Fibroblast of the conjunctiva (primary cell): ENCODE results near the gene CCDC150.
"Not testable (repeated sequence)": the region's sequence is repeated elsewhere in the genome, so short reads cannot be mapped to it uniquely, and the experiment has no call there.

Experiments
- DNase-seq: peaks from one replicate; pipeline ENCODE4 v3.0.0-alpha.2; 2010; ENCODE audit warnings: low read depth

The CCDC150 gene

DNA sequence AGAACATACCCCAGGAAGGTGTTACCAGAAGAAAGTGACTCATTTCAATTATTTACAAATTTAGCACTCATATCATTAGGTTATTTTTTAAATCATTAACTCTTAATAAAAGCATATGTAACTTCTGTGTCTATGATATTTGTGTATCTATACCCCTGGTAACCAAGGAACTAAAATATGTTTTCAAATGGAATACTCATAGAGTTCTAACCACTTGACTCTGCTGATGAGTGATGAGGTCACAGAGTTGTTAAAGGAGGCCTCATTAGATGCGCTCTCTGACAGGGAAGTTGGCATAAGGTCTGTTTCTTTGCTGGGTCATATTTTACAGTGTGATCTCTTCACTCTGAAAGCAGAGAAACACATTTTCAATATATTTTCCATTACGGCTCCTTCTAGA is 73.4 kb downstream of the CCDC150 start:
- no peak for DNase-seq

DNA sequence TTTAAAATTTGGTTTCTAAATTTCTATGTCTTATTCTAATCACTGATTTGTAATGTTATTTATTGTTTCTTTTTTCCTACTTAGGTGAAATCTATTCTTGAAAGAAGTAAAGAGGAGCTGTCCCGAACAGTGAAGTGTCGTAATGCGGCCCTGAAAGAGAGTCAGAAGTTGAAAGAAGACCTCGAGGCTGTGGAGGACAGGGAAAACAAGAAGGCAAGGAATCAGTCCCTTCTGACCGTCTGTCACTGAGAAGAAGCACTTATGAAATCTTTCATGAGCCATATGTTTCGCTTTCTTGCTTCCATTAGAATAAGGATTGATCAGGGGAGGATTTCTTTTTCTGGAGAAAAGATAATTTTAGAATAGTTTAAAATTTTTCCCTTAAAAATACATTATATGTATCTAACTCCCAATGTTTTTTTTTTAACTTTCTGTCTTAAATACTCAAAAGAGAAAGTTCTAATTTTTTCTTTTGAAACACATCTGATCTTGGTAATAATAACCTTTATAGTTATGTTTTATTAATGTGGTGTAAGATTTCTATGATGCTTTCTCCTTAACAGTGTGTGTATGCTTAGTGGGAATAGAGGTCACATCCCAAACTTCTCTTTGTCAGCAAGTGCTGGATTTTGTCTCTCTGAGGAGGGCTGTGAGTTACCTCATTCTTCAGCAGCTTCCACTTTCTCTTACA is 79.0 kb downstream of the CCDC150 start:
- no peak for DNase-seq

DNA sequence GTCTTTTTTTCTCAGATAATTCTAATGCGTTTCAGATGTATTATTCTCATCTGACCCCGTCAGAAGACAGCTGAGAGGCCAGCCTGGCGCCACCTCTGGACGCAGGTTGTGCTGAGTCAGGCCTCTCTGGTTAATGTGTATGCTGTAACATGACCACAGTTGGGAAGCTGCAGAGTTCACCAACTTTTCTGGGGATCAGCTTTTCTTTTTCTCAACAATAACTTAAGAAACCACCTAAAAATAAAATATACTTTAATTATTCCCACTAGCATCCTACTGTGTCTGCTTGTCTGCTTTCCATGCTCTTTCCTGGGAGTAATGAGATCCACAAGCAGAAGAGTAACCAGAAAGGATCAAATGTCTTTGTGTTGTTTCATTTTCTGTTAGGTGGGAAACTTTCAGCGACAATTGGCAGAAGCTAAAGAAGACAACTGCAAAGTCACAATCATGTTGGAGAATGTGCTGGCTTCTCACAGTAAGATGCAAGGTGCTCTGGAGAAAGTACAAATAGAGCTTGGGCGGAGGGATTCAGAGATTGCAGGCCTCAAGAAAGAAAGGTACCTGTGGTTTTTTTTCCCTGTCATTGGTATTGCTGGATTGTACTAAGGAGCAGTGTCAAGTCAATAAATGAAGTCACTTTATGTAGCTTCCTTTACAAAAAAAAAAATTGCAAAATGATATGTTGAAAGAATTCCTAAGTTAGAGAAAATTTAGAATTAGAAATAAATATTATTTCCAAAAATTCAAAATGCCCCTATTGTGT is 79.8 kb downstream of the CCDC150 start:
- peak; percentile 69 for DNase-seq

DNA sequence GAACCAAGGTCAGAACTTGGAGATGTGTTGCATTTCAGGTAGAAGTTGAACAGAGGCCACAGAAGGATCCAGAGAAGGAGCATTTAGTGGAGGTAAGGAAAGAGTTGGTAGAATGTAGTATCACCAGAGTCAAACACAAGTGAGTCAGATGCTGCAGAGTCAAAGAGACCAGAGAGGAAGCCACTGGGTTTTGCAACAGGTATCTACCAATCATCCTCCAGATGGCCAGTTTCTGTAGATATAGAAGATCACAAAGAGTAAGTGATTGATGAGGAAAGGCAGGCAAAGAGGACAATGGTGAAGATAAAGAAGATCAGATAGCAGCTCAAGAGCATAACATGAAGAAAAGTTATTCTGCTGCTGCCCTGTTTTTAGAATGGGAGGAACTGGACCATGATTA is 84.1 kb downstream of the CCDC150 start:
- no peak for DNase-seq

DNA sequence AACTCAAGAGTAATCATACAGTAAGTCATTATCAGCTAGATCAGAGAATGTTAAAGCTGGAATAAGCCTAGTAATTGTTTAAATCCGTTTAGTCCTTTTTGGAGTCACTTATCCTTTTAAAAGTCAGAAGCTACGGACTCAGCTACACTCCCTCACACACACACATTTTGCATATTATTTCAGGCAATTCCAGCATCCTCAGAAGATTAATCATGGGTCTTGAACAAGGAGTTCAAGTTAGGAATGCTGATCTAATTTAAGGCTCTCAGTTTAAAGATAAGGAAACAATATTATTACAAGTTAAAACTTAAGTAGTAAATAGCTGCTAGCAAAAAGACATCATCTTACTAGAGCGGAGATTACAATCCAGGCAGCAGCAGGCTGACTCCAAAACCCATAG is 85.7 kb downstream of the CCDC150 start:
- no peak for DNase-seq

DNA sequence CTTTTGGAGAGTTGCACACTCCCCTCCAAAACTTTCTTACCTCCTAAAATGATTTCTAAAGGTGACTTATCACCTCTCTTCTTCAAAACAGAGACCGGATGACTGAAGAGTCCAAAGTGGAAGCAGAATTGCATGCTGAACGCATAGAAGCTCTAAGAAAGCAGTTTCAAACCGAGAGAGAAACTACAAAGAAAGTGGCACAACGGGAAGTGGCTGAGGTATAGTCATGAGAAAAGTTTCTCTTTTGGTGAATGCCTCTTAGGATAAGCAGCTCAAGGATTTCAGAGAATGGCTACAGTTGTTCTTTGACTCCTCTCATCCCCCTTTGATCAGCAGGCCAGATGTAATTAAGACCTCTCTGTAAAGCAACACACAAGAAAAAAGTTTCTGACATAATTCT is 86.4 kb downstream of the CCDC150 start:
- DNase-seq: no peak

DNA sequence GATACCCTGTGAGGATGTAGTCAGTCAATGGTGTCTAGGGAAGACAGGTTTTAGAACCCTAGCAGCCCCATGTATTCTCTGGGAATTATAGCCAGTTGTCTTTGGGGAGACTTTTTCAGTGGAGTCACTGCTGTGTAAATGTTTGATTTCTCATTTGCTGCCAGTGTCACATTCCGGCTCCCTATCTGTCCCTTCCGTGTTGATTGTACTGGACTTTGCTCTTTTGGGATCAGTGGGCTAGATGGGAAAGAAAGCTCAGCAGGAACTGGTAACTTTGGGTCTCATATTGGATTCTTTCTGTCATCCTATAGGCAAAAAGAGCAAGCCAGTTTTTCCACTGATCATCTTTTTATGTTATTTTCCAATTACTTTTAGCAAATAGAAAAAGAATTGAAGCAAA is 89.9 kb downstream of the CCDC150 start:
- DNase-seq: no peak

DNA sequence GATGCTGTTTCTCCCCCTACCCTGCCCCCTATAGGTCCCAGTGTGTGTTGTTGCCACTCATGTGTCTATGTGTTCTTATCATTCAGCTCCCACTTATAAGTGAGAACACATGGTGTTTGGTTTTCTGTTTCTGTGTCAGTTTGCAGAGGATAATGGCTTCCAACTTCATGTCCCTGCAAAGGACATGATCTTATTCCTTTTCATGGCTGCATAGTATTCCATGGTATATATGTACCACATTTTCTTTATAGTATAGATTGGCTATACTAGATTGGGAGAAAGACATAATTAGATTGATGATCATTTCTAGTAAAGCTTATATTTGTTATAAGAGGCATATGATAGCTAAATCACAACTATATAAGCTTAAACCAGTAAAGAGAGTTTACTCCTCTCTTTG is 97.1 kb downstream of the CCDC150 start:
- not testable (repeated sequence) for DNase-seq

DNA sequence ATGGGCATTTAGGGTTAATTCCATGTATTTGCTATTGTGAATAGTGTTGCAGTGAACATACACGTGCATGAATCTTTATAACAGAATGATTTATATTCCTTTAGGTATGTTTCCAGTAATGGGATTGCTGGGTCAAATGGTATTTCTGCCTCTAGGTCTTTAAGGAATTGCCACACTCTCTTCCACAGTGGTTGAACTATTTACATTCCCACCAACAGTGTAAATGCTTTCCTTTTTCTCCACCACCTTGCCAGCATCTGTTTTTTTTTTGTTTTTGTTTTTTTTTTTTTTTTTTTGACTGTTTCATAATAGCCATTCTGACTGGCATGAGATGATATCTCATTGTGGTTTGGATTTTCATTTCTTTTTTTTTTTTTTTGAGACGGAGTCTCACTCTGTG is 97.5 kb downstream of the CCDC150 start:
- DNase-seq: no peak

DNA sequence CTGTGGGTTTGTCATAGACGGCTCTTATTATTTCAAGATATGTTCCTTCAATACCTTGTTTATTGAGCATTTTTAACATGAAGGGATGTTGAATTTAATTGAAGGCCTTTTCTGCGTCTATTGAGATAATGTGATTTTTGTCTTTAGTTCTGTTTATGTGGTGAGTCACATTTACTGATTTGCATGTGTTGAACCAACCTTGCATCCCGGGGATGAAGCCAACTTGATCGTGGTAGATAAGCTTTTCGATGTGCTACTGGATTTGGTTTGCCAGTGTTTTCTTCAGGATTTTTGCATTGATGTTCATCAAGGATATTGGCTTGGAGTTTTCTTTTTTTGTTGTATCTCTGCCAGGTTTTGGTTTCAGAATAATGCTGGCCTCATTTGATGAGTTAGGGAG is 99.5 kb downstream of the CCDC150 start:
- no peak for DNase-seq

DNA sequence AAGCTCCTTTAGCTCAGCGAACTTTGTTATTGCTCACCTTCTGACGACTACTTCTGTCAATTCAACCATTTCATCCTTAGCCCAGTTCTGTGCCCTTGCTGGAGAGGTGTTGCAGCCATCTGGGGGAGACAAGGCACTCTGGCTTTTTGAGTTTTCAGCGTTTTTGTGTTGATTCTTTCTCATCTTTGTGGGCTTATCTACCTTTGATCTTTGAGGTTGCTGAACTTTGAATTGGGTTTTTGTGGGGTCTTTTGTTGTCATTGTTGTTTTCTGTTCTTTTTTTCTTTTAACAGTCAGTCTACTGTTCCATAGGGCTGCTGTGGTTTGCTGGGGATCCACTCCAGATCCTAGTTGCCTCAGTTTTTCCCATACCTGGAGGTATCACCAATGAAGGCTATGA is 102.7 kb downstream of the CCDC150 start:
- no peak for DNase-seq

DNA sequence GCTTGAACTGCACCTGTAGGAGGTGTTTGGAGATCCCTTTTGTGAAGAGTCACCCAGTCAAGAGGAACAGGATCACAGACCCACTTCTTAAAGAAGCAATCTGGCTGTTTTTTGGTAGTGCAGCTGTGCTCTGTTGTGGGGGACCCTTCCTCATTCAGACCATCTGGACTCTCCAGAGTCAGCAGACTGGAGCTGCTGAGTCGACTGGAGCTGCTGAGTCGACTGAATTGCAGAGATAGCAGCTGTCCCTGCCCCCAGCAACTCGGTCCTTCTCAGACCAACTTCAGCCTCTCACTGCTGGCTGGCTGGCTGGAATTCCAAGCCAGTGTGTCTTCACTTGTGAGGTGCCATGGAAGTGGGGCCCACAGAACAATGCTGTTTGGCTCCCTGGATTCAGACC is 103.2 kb downstream of the CCDC150 start:
- no peak for DNase-seq

DNA sequence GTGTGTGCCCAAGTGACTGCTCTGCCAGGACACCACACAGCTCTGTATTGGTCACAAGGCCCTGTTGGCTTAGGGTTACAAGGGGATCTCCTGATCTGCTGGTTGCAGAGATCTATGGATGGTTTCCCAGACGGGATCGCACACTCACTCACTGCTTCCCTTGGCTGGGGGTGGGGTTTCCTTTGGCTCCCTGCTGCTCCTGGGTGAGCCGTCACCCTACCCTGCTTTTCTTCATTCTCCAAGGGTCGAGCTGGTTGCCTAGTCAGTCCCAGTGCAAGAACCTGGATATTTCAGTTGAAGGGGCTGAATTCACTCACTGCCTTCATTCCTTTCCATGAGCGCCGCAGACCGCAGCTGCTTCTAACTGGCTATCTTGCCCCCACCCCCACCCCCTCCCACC is 103.7 kb downstream of the CCDC150 start:
- no peak for DNase-seq

DNA sequence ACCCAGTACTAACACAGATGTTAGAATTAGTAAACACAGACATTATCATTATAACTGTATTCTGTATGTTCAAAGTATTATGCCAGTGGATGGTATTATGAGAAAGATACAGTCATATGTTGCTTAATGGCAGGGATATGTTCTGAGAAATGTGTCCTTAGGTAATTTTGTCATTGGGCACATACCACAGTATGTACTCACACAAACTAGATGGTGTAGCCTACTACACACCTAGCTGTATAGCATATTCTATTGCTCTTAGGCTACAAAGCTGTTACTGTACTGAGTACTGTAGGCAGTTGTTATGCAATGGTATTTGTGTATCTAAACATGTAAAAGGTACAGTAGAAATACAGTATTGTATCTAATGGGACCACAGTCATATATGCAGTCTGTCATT is 106.2 kb downstream of the CCDC150 start:
- DNase-seq: no peak

DNA sequence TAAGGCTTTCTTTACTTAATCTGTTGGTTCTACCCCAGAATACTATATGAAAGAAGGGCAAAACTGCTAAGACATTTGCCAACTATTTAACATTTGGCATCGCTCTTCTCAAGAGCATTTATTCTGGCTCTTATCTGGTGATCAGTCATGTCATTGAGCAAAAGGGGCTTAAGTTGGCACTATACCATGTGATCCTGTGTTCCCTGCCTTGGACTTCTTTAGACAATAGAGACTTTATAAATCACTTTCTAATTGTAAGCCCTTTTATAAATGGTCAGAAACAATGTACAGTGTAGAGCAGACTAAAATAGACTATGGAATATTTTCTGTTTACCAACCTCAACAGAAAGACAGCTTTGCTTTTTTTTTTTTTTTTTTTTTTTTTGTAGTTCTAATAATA is 107.9 kb downstream of the CCDC150 start:
- DNase-seq: no peak

DNA sequence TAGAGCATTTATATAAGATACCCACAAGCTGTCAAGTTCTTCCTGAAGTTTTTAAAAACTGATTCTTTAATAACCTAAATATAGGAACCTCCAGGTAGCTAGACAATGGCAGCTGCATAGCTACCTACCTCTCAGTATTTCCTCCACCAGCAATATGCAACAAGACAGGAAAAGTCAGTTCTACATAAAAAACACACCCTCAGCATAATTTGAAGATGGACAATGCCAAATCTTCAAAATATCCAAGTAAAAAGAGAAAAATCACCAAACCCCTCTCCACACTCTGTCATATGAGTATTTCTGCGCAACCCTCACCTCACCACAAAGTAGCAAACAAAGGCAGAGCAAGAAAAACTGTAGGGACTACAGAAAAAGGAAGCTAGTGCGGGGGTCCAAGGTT is 108.6 kb downstream of the CCDC150 start:
- DNase-seq: no peak

DNA sequence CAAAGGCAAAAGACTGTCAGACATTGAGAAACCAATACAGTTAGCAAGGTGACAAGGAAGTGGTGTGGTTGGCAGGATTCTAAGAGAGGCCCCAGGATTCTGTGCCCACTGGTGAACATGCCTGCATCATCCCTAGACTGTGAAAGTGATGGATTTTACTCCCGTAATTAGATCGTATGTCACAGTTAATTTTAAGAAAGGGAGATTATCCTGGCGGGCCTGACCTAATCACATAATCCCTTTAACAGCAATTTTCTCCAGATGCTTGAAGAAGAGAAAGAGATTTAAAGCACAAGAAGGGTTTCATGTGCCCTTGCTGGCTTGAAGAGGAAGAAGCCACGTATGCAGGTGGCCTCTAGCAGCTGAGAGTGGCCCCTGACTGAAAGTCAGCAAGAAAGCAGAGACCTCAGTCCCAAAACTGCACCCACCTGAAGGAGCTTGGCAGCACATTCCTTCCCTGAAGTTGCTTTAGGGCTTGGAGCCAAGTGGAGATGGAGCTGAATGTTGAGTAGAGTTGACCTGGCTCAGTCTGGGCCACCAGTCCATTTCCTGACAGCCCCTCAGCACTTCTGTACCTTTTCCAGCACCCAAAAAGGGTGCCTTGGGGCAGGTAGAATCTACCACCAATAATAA is 110.9 kb downstream of the CCDC150 start:
- no peak for DNase-seq

DNA sequence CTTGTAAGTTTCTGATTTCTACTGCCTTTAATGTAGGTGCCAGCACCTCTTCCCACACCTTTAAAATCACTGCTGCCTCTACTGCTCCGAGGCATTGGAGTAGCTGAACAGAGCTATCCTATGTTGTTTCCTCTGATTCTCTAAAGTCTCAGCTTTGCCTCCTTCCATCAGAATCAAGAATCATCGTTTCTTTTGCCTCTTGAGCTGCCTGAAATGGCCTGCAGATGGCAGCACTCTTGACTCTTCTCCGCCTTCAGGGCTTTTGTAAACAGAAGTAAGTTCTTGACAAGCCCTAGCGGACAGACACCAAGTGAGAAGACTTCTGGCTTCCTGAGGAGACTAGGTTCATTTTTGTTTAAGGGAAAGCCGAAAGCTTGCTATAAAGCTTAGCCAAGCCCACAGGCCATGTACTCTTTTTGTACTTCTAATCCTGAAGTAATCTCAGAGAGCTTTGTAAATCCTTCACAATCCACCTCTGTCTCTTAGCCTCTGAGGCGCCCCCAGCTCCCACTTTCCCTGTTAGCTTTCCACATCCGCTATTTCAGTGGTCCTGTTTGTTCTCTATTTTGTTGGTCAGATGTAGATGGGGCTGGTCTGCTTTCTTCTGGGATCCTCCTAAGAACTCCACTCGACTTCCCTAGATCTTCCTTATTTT is 111.6 kb downstream of the CCDC150 start:
- peak; percentile 42 for DNase-seq

DNA sequence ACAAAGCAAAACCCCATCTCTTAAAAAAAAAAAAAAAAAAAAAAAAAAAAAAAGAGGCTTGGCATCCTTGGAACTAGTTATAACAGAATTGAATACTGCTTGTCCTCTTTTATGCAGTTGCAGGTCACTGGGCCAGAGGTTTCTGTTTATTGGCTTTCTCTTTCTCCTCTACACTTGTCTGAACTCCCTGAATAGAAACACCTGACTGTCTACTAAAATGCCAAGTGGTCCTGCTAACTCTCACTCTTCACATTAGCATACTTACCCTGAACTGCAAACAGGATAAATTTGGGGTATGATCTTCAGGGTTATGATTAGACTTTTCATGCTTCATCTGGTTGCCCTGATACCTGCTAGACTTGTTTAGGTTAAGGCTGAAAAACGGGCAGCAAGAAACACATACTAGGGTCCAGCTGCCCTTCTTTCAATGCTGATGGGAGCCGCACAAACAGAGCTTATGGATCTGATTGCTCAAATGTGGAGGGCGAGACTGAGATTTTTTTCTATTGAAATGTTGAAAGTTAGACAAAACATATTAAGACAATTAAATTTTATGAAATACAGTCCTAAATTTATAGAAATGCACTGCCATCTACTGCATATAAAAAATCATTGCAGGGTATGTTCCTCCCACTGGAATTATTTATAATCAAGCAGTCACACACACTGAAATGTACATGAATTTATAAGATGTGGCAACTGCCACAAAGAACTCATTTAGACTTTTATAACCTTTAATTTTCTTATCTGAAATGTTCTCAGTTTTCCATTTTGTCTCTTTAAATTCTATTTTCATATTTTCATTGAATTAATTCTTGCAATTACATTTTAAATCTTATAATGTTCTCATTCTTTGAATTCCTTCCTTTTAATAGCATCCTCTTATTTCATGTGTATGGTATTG is 119.2 kb downstream of the CCDC150 start:
- peak; percentile 23 for DNase-seq

DNA sequence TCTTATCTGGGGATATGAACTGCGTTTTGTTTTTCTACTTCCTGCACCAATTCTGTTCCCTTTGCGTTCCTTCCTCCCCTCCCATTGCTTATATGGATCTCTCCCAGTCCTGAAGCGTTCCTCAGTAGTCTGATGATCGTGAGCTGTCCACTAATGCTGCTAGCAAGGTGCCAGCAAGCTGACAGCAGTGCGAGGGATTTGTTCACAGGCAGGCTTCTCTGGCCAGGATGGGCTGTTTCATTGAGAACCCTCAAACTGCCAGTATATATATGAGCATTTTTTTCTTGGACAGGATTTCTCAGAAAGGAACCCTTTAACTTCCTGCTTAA is 119.8 kb downstream of the CCDC150 start:
- DNase-seq: no peak

DNA sequence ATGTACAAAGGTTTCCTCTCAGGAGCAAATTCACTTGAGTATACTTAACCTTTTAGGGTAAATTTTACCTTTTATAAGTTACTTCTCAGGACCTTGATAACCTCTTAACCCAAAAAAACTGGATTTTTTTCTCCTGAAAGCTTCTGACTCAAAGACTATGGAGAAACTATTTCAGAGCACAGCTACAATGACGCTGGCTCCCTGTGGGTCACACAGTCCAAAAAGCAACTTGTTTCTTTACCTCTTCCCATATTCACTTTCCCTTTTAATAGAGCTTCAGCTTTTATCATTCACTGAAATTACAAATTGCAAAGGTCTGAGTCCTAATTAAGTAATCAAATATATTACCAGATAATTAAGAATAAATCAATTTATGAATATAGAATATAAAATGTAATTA is 127.6 kb downstream of the CCDC150 start:
- no peak for DNase-seq
